GM11168 (cell line): ENCODE measurements around the gene GRIN2A.

Experiments
- in situ Hi-C: fragments of 300-500 bp; cut with MboI; formaldehyde crosslinking; loops from one replicate; pipeline ENCODE4 v1.12.0; 2022; ENCODE audit warnings: low sequenced_read_pairs; ENCODE audit not compliant: unreplicated experiment

The GRIN2A gene

DNA sequence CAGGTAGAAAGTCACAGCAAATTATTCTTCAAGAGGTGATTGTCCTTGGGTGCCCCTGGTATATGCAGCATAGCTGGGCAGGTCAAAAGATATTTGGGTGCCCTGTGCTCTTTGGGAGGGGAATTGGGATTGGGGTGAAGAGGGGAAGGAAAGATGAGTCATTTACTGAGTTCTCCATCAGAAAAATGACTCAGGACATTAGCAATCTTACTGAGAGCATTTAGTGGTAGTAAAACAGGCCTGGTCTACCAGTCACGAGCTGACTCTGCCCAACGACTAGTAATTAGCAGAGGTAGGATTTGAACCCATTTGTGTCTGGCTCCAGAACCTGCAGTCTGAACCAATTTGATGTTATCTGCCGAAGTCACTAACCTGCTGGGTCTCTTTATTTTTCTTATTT is 6.0 kb upstream of the GRIN2A start:
- in situ Hi-C loops: no loop called here

DNA sequence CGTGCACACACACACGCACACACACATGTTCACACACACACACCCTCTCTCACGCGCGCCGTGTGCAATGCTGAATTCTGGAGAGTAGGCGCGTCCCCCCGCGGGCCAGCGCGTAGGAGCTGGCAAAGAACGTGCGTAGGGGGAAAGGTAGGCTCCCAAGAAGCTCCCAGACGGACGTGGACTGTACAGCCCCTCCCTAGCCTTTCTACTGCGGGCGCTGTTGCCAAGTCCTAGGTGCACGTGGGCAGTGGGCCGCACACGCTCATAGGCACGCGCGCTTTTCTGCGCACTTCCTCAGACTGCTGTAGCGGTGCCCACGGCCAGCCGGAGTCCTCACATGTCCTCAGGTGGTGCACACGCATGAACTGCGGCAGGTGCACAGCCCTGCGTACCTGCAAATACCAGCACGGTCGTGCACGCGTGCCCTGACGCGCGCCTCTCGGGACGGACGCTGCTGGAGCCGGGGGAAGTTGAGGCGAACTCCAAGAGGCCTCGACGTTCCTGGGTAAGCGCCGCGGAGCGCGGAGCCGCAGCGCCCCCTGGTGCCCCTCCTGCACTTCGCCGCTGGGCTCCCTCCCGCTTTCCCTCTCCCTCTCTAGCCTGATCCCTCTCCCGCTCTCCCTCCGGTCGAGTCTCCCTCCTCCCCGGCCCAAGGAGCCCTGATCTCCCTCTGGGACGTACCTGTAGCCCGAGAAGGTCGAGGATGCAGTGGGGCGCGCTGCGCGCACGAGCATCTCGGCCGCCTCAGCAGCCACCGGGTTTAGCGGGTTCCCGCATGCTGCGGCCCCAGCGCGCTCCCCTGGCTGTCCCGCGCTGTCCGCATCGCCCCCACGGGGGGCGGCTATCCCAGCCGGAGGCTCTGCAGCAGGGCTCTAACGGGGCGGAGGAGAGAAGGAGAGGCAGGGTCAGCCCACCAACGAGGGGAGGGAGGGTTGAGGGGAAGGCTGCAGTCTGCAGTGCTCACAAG is 749 bp downstream of the GRIN2A start:
- in situ Hi-C loops: no loop called here

DNA sequence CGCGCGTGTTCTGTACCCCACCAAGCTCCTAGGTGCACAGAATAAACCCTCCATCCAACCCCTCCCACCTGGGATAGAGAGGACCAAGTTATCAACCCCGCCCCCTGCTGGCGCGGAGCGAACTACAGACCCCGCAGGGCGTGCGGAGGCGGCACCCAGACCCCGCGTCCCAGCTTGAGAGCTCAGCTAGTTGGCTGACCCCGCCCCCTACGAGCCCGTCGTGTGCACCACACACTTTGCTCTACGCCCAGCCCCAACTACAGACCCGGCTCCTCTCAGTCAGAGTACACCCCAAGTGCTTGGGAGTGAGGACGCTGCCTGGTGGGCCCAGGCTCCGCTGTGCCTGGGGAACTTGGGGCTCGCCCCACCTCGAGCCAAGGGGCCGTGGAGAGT is 1.5 kb downstream of the GRIN2A start:
- in situ Hi-C loops: no loop called here

DNA sequence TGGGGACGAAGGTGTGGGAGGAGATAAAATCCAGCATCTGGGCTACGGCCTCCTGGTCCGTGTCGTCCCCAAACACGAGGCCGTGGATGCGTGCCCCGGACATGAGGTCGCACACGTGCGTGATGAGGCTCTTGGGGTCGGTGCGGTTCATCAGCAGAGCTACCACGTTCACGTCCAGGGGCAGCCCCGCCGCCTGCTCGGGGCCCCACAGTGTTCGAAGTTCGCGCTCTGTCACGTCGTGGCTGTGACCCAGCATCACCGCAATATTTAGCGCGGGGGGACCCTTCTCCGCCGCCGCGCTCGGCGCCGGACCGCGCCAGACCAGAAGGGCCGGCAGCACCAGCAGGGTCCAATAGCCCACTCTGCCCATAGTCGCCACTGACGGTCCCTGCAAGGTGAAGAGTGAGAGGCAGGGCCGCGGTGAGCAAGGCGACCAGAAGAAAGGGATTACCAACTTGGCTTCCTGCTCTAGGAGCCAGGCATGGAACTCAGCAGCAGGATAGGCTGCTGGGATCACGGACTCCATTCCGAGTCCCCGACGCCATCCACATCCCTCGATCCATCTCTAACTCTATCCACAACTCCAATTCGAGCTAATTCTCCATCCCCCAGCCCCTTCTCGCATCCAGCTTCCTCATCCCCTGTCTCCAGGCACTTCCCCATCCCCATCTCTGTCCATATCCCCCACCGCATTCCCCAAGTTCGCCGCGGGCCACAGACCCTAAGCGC is 2.0 kb downstream of the GRIN2A start:
- in situ Hi-C loops: no loop called here

DNA sequence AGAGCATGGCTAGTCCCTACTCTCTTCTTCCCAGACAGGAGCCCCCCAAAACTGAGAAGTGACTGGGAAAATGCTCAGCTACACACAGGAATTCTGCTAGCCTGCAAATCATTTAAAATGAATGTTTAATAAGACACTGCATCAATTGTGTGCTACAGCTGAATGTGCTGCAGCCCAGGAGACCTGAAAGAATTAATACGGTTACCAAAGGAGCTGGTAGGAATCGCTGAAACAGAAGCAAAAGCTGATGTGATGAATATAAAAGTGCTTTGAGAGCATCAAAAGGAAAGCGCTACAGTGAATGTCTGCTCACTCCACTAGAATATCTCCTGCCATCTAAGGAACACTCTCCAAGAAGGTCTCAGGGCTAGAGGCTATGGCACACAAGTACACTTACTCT is 3.7 kb downstream of the GRIN2A start:
- in situ Hi-C loops: no loop called here

DNA sequence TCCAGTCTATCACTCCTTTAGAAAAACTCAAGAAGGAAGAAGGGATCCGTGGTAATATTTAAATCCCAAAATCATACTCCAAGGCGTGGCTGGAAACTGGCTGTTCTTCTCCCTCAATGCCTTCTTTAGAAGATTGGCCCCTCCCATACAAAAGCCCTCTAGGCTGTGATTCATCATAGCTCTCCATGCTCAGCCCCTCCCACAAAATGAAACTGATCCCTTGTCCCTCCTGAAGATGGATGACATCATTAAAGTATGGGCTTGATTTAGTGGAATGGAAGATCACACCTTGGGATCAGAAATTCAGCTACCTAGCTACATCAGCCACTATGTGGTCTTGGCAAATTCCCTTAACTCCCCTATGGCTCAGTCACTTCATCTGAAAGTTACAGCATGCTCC is 4.1 kb downstream of the GRIN2A start:
- in situ Hi-C loops: no loop called here

DNA sequence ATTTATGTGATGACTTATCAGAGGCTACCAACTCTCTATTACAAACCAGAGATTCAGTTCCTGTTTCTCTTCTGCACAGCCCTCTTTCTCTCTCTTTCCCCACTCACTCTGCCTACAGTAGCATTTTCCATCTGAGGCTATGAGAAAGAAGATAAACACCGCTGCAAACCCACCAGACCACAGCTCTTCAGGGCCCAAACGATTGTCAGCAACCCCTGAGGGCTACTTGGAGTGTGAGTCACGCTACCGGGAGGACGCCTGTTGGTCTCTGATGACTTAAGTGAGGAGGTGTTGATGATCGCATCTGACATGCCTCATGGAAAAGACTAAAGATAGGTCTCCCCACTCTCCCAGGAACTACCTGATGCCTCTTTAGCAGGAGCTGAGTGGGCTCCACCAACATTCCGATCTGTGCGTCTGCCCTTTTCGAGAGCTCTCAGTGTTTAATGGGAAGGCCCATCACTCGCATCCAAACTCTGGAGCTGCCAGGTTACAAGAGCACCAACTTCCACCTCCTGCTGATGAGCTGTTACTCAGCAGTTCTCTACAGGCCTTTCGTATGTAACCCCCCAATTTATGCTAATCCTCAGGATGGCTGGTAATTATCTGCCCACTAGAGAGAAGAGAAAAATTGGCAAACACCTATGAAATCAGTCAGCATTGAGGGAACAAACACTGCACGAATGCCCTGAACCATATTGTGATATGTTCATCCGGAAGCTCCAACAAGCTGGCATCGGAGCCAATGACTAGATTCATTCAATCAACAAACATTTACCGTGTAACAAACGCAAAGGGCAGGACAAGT is 9.2 kb downstream of the GRIN2A start:
- in situ Hi-C loops: loop anchor here (25.0 kb wide), 1 partner anchor 911 kb away; no protein-coding TSS in a partner anchor

DNA sequence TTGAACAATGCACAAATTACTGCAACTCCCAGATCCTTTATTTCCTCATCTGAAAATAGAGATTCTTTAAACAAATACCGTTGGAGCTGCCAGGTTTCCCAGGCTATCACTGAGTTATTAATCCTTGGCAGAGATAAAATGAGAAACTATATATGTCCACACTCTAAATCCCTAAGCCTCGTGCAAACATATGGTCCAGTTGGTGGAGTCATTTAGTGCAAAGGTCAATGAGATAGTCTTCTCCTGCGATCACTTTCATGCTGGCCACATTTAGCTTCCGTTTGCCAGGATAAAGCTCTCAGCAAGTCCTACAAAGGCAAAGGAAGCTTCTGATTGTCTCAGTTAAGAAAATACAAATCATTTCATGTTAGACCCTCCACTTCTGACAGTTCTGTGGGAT is 11.0 kb downstream of the GRIN2A start:
- in situ Hi-C loops: loop anchor here (25.0 kb wide), 1 partner anchor 909 kb away; no protein-coding TSS in a partner anchor

DNA sequence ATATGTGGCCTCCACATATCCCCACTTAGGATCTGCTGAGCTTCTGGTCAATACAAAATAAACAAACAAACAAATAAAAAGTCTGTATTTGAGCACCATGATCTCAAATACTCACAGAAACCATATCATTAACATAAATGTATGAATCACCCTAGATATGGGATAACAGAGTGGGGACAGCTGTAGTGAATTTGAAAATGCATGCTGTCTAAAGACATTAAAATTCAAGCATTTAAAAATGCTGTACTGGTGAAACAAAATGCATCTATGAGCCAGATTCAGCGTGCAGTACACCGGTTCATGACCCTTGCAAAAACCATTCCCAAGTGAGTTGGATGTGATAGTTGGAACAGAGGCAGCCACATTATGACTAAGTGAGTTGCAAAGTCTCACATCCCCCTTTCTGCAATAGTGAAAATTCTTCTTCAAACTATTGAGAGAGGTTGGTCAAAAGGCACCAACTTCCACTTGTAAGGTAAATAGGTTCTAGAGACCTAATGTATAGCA is 12.3 kb downstream of the GRIN2A start:
- in situ Hi-C loops: loop anchor here (25.0 kb wide), 1 partner anchor 908 kb away; no protein-coding TSS in a partner anchor

DNA sequence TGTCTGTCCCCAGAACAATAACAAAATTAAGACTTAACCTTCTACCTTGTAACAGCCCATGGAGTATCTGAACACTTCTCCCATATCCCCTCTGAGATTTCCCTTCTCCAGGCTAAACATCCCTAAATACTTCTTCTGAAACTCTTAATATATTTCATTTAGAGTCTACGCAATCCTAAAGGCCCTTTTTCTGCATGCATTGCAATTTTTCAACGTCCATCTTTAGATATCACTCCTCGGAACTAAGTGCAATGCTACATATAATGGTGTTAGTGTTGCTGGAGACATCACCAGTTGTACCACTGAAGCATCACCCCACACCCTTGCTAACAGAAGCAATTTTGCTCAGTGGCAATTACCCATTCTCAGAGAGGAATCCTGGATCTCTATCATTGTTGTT is 13.2 kb downstream of the GRIN2A start:
- in situ Hi-C loops: loop anchor here (25.0 kb wide), 1 partner anchor 907 kb away; no protein-coding TSS in a partner anchor

DNA sequence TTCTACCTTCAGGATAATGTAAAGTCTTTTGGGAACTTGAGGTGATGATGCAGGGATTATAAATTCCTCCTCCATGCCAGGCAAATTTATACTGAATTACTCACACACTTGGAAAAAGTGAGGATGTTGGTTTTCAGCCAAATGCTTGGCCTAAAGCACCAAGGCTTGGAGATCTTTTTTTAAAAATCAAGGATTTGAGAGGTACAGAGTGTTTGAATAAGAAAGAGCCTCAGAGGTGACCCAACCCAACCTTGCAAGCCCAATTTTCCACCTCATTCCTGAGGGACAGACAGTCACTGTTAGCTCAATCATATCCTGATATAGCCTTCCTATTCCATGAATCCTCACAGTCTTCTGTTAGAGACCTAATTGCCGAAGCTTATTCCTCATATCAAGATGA is 14.0 kb downstream of the GRIN2A start:
- in situ Hi-C loops: loop anchor here (25.0 kb wide), 1 partner anchor 906 kb away; no protein-coding TSS in a partner anchor

DNA sequence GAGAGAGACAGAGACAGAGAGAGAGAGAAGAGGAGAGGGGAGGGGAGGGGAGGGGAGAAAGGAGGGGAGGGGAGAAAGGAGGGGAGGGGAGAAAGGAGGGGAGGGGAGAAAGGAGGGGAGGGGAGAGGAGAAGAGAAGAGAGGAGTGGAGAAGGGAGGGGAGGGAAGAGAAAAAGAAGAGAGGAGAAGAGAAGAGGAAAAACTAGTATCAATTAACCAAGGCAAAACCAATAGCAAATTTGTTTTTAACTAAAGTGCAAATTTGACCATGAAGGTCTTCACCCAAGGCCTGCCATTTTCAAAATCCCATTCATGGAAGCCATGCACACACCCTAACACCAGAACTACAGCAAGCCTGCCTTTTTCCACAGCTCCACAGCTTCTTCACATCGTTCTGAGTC is 16.6 kb downstream of the GRIN2A start:
- in situ Hi-C loops: loop anchor here (25.0 kb wide), 1 partner anchor 903 kb away; no protein-coding TSS in a partner anchor

DNA sequence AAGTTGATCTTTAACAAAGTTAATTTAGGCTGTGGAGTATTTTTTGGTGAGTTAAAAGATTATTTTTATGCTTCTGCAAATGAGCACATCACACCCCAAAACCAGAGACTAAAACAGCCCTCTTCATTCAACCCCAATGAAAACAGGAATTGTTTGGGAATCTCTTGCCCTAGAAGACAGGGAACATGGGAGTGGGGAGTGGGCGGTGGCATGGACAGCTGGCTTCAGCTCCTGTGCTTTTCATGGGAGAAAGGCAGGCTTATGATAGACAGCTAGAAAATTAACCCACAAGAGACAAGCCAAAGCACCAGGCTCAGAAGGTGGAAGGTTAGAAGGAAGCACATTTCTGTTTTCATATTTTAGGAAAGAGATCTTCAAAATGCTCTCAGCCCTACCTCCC is 19.2 kb downstream of the GRIN2A start:
- in situ Hi-C loops: loop anchor here (25.0 kb wide), 1 partner anchor 901 kb away; no protein-coding TSS in a partner anchor

DNA sequence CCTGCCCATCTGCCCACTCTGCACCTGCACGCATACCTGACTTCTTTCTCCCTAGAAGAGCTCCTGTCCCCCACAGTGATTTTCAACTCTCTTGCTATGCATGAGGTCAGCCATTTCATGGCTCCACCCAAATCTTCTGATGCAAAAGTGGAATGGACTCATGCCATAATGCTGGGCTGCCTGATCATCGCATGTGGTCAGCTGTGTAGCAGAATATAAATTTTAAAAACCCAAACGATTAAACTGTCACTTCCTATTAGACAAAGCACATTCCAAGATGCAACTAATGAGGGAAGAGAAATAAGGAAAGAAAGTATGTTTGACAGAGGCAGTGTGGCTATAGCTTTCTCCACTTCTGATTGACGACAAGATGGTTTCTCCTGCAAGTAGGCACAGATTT is 26.1 kb downstream of the GRIN2A start:
- in situ Hi-C loops: loop anchor here (25.0 kb wide), 1 partner anchor 894 kb away; no protein-coding TSS in a partner anchor

DNA sequence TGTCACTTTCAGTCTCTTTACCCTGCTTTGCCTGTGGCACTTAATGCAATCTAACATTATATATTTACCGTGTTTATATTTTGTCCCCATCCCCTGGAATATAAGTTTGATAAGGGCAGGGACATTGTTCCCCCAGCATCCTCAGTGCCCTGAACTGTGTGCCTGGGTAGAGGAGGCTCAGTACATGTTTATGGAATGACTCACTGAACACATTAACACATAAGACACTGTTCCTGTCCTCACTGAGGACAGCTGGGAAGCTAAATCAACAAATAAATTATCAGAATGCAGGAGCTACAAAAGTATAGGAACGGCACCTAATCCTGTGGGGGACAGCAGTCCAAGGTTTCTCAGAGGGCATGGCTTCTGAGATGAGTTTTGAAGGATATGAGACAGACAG is 27.8 kb downstream of the GRIN2A start:
- in situ Hi-C loops: loop anchor here (25.0 kb wide), 1 partner anchor 892 kb away; no protein-coding TSS in a partner anchor

DNA sequence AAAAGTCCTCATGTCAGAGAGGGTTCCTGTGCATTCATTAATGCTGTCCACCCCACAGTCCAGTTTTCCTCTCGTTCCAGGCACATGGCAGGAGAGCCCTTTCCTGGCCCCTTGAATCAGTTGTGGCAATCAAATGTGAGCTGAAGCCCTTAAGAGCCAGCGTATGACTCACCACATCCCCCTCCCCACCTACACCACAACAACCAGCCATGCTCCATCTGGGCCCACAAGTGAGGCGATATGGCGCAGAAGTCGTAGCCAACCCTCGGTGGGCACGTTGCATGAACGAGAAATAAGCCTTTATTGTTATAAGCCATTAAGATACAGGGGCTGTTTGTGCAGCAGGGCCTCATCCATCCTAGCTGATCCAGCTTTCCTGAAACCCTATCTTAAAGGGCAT is 28.2 kb downstream of the GRIN2A start:
- in situ Hi-C loops: loop anchor here (25.0 kb wide), 1 partner anchor 892 kb away; no protein-coding TSS in a partner anchor

DNA sequence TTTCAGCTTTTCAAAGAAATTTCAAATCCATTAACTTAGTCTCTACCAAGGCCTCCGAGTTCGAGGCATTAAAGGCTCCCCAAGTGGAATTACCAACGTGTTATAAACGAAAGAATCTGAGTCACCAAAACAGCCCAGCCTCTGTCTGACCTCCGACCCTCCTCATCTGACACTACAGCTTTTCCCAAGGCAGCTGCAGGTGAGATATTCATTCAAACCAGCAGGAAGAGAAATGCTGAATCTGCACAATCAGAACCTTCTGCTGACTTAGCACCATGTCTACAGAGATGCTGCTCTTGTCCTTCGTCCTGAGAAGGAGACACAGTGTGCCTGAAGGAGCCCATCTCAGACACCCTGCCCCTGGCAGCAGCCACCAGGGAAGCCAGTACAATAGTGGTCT is 30.5 kb downstream of the GRIN2A start:
- in situ Hi-C loops: loop anchor here (25.0 kb wide), 1 partner anchor 889 kb away; no protein-coding TSS in a partner anchor

DNA sequence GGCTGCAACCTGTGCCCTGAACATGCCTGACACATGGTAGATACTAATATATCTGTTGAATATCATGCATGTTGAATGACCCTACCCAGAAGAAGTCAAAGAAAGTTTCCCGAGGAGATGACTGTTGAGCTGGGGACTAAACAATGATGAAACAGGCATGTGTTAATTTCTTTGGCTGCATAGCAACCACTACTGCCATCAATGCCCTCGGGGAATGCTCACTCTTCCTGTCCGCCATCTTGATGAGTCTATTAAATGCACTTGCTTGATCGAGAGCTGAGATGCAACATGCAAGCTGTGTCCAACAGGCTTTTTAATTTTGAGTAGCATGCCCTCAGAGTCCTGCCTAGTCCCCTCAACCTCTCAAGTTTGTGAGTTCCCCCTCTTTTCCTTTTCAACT is 31.3 kb downstream of the GRIN2A start:
- in situ Hi-C loops: loop anchor here (25.0 kb wide), 1 partner anchor 889 kb away; no protein-coding TSS in a partner anchor

DNA sequence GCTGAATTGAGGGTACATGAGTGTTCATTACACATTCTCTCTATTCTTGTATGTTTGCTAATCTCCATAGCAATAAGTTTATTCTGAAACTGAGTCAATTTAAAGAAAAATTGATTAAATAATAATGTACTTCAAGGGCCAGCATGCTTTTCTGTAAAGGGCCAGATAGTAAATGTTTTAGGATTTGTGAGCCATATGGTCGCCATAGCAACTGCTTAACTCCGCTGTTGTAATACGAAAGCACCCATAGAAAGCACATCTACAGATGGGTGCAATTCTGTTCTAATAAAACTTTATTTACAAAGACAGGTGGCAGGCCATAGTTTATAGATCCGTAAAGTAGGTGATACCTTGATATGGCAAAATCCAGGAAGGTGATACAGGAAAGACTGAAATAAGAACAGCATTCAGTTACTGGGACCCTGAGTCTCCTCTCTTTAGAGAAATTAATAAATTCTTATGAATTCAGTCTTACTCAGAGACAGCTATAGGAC is 36.6 kb downstream of the GRIN2A start:
- in situ Hi-C loops: no loop called here
